HG02981 (cell line): ENCODE data around the gene MECP2.
A peak's percentile ranks its signal among the peaks of the same experiment; 100 is the strongest.
"Not testable (repeated sequence)": the region's sequence is repeated elsewhere in the genome, so short reads cannot be mapped to it uniquely, and the experiment has no call there.

Experiments used
- ATAC-seq: cut with Tn5 transposase; IDR thresholded peaks from one replicate; pipeline ENCODE4 v1.9.1; 2021; ENCODE audit warnings: mild to moderate bottlenecking, moderate library complexity; ENCODE audit not compliant: unreplicated experiment

The MECP2 gene

GRCh38 chrX:154097589-154098541 lies at the start of gene MECP2:
TSS of gene MECP2 (minus strand) at chrX:154097717.
- peak; percentile 89 for ATAC-seq

GRCh38 chrX:154144010-154144409 lies 46.5 kb upstream of the MECP2 start, which contains the start of gene OPN1LW:
TSS of gene OPN1LW (plus strand) at chrX:154144243. CDS start at chrX:154144284, 41 bp downstream.
- ATAC-seq = not testable (repeated sequence)

GRCh38 chrX:154142950-154143745 lies 45.6 kb upstream of the MECP2 start:
- ATAC-seq = no peak

- no peak for ATAC-seq
Observed at GRCh38 chrX:154142386-154142785, 44.9 kb upstream of the MECP2 start.

DNA sequence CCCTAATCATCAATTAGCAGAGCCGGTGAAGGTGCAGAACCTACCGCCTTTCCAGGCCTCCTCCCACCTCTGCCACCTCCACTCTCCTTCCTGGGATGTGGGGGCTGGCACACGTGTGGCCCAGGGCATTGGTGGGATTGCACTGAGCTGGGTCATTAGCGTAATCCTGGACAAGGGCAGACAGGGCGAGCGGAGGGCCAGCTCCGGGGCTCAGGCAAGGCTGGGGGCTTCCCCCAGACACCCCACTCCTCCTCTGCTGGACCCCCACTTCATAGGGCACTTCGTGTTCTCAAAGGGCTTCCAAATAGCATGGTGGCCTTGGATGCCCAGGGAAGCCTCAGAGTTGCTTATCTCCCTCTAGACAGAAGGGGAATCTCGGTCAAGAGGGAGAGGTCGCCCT lies 43.2 kb upstream of the MECP2 start:
- no peak for ATAC-seq

DNA sequence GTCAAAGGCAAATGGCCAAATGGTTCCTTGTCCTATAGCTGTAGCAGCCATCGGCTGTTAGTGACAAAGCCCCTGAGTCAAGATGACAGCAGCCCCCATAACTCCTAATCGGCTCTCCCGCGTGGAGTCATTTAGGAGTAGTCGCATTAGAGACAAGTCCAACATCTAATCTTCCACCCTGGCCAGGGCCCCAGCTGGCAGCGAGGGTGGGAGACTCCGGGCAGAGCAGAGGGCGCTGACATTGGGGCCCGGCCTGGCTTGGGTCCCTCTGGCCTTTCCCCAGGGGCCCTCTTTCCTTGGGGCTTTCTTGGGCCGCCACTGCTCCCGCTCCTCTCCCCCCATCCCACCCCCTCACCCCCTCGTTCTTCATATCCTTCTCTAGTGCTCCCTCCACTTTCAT lies 42.7 kb upstream of the MECP2 start:
- no peak for ATAC-seq

DNA sequence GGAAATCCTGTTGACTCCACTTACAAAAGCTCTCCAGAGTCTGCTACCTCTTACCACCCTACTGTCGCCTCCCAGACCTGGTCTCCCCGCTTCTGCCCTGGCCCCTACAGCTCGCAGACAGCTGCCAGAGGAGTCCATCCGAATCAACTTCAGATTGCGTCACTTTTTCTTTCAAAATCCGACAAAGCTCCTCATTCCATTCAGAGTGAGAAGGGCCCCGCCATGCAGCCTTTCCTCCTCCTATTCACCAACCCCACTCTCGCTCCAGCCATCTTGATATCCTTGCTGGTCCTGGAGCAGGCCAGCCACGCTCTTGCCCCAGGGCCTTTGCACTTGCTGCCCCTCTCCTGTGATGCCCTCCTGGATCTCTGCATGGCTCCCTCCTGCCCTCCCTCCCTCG lies 41.3 kb upstream of the MECP2 start:
- ATAC-seq = no peak

DNA sequence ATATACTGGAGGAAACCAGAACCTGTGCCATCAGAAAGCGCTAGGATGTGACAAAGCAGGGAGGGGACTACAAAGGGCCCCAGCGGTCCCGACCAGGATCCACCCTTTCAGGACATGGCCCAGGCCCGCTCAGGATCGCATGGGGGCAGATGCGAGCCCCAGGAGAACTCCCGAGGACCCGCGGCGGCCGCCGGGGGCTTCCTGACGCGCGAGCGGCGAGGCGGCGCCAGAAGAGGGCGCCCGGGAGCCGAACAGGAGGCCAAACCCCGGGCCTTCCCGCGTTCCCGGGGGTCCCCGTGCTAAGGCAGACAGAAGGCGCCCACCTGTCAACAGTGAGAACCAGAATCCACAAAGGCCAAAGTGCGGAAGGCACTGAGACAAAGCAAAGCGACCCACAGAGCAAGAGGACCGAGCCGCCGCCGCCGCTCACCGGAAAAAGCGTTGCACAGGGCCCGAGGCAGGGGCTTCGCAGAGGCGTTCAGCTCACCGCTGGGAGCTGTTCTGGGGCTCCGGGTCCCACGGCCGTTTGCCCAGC lies 39.2 kb upstream of the MECP2 start:
- ATAC-seq = no peak

- no peak for ATAC-seq
Observed at GRCh38 chrX:154135458-154136229, 38.1 kb upstream of the MECP2 start.

DNA sequence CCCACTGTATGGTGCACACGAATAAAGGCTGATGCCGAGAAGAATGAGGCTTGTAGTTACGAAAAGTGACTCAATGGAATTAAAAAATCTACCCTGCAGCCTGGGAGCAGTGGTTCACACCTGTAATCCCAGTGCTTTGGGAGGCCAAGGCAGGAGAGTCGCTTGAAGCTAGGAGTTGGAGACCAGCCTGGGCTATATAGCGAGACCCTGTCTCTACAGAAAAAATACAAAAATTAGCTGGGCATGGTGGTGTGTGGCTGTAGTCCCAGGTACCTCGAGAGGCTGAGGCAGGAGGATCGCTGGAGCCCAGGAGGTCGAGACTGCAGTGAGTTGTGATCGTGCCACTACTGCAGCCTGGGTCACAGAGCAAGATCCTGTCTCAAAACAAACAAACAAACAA lies 34.8 kb upstream of the MECP2 start:
- no peak for ATAC-seq

- ATAC-seq = no peak
Observed at GRCh38 chrX:154131955-154132354, 34.4 kb upstream of the MECP2 start.

DNA sequence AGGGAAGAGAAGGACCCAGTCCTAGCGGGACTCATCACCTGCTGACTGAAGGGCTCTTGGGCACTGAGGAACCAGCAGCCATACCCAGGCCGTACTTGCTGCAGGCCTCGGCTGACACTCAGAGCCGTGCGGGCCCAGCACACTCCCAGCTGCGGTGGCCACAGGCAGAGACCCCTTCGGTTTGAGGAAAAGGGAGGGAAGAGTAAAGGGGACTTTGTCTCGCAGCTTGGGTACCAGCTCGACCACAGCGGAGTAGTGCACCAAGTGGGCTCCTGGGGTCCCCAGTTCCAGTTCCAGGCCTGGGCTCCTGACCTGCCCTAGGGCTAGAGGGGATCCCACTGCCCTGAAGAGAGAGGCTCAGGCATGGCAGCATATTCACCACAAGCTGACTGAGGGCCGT lies 28.6 kb upstream of the MECP2 start:
- ATAC-seq = no peak

DNA sequence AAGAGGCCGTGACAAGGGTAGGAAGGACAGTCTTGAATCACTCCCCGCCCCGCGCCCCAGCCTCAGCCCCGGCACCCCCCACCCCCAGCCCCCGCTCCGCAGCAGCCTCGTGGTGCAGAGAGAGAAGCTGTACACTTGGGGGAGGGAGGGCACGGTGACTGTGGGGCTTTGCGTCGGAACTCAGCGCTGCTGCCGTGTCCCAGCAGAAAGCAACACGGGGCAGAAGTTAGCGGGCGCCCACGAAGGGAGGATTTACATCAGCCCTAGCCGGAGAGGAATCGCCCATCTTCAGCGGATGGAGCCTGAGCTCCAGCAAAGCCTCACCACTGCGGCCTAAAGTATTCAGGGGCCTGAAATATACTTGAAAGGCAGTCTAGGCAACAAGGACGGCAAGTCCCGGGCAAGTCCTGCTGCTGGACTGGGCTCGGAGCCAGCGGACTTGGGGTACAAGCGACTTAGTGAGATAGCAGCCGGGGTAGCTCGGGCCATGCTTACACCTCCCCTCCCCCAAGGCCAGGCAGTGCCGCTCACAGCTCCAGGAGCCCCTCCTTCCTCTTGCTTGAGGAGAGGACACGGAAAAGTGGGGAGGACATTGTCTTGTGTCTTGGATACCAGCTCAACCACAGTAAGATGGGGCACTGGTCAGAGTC lies 28.0 kb upstream of the MECP2 start:
- no peak for ATAC-seq

- ATAC-seq = no peak
Observed at GRCh38 chrX:154123241-154124219, 26.0 kb upstream of the MECP2 start.

DNA sequence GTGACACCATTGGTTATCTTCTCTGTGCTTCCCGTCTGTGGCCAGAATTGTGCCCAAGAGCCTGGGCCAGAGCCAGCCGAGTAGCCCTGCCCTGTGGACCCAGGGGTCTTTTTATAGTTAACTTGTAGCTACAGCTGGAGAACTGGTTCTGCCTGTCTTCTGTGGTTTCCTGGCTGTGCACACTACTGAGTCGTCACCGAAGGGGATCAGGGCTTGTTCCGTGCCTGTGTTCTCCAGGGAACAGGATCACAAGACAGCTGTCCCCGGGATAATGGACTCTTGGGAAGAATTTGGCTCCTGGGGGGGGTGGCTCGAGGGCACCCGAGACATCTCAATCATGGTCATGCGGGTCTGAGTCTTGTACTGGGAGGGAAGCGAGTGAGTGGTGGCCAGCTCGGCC lies 24.4 kb upstream of the MECP2 start:
- ATAC-seq = no peak

DNA sequence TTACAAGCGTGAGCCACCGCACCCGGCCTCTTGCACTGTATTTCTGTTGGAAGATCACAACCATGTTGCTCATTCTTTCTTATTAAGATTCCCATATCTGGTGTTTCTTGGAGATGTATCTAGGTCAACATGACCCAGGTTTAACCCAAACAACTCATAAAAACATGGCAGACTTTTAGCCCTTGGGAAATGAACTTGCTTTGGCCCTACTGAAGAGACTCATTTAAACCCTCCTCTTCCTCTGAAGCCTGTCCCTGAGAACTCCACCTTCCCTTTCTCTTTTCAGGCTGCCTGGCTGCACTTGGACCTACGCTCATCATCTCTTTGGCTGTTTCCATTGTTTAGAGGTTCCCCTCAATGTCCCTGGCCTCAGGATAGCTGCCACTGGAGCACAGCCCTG lies 23.7 kb upstream of the MECP2 start:
- ATAC-seq = no peak

GRCh38 chrX:154120567-154120966 lies 23.1 kb upstream of the MECP2 start:
- no peak for ATAC-seq

GRCh38 chrX:154117566-154117965 lies 20.0 kb upstream of the MECP2 start:
- no peak for ATAC-seq
